Lower leg skin (tissue), 4 donors: ENCODE data around the gene CPLANE1. TPM values are rescaled to one million over a fixed set of nuclear protein-coding genes. Genes with fewer than 3 reads are reported as not detected.

Source experiments
- DNase-seq, 2 donors: peaks; one replicate each; pipeline ENCODE4 v3.0.0-alpha.2; 2019; ENCODE audit warnings: low spot score in 2 of 2
- H3K4me3 ChIP-seq: fragments of 200-600 bp; sonication (generic); 2 replicates; pipeline ENCODE4 v1.5.1; 2017; ENCODE audit warnings: mild to moderate bottlenecking, low read depth; ENCODE audit not compliant: poor library complexity, severe bottlenecking
- CTCF ChIP-seq, 3 donors: fragments of 450-650 bp; IDR thresholded peaks; one replicate each; pipeline ENCODE4 v1.5.1; 2016; ENCODE audit warnings: antibody characterized with exemption in 3 of 3, mild to moderate bottlenecking in 3 of 3, moderate library complexity in 2 of 3
- POLR2A ChIP-seq, 2 donors: fragments of 450-650 bp; IDR thresholded peaks; one replicate each; pipeline ENCODE4 v1.6.1; 2016 to 2017; ENCODE audit warnings: antibody characterized with exemption in 2 of 2, mild to moderate bottlenecking in 1 of 2, moderate library complexity in 1 of 2
- WGBS, 2 donors: methylation state at CpG; one replicate each; pipeline ENCODE4 v1.1.5; 2018; 5-methylcytosine and 5-hydroxymethylcytosine counted together
- intact Hi-C: fragments of 100-400 bp; cut with DNase I; formaldehyde crosslinking; loops from one replicate; pipeline ENCODE4 v1.15.0; 2023; ENCODE audit warnings: low total_unique reads
- total RNA-seq, 4 donors: library from RNA; depleted of rRNA; stranded (reverse); fragments of >200 nt; gene quantifications; one replicate each; pipeline ENCODE4 v1.1.0, GENCODE V29; 2016

Gene CPLANE1
- total RNA-seq, 4 donors from 2014 or later, result 6.4 to 12.0 (median 9.7) TPM

GRCh38 chr5:37184748-37185364, 64.3 kb downstream of the CPLANE1 start:
- intact Hi-C loops, result no loop called here
- WGBS, 2 donors, result 74 to 76% methylated on average over 4 of the region's 4 CpGs

GRCh38 chr5:37182667-37183066, 66.5 kb downstream of the CPLANE1 start:
- intact Hi-C loops, result no loop called here
- TF ChIP-seq CTCF (IDR thresholded peaks at IDR 0.05), result no peak
- TF ChIP-seq POLR2A (IDR thresholded peaks at IDR 0.05), result no peak
- WGBS, 2 donors, result 64 to 78% methylated on average over 1 of the region's 1 CpG
- no peak overlapping the region for H3K4me3 ChIP-seq
- no peak for DNase-seq

More at GRCh38 chr5:37184748-37185364, 64.3 kb downstream of the CPLANE1 start:
- no peak overlapping the region for H3K4me3 ChIP-seq
- TF ChIP-seq CTCF (IDR thresholded peaks at IDR 0.05) (no peak), POLR2A (IDR thresholded peaks at IDR 0.05) (no peak)
- DNase-seq, result no peak

- TF ChIP-seq CTCF (IDR thresholded peaks at IDR 0.05) (no peak), POLR2A (IDR thresholded peaks at IDR 0.05) (no peak)
- 90% methylated on average over 3 of the region's 3 CpGs for WGBS, 2 donors
- intact Hi-C loops, result no loop called here
- no peak for DNase-seq
- H3K4me3 ChIP-seq, result no peak overlapping the region
Observed at GRCh38 chr5:37174928-37175327, 74.2 kb downstream of the CPLANE1 start.

- intact Hi-C loops, result no loop called here
- no peak for DNase-seq
- H3K4me3 ChIP-seq, result no peak overlapping the region
- TF ChIP-seq POLR2A (IDR thresholded peaks at IDR 0.05) (no peak), CTCF (IDR thresholded peaks at IDR 0.05) (no peak)
- WGBS, 2 donors, result 92 to 99% methylated on average over 2 of the region's 2 CpGs
Observed at GRCh38 chr5:37172957-37173356, 76.2 kb downstream of the CPLANE1 start.

GRCh38 chr5:37170856-37171255, 78.3 kb downstream of the CPLANE1 start:
- no peak for TF ChIP-seq CTCF (IDR thresholded peaks at IDR 0.05)
- TF ChIP-seq POLR2A (IDR thresholded peaks at IDR 0.05), result no peak
- H3K4me3 ChIP-seq, result no peak overlapping the region
- intact Hi-C loops, result no loop called here
- DNase-seq, result no peak
- WGBS, 2 donors, result 94 to 96% methylated on average over 6 of the region's 6 CpGs

GRCh38 chr5:37166197-37166596, 83.0 kb downstream of the CPLANE1 start:
- 93 to 95% methylated on average over 3 of the region's 3 CpGs for WGBS, 2 donors
- no peak for DNase-seq
- TF ChIP-seq POLR2A (IDR thresholded peaks at IDR 0.05) (no peak), CTCF (IDR thresholded peaks at IDR 0.05) (no peak)
- intact Hi-C loops, result no loop called here
- no peak overlapping the region for H3K4me3 ChIP-seq
